Transverse colon (tissue), 4 donors: Measurements from ENCODE around the gene TMEM178B. TPM values are rescaled to one million over a fixed set of nuclear protein-coding genes. Genes with fewer than 3 reads are reported as not detected.

Source experiments
- DNase-seq: peaks from one replicate; pipeline ENCODE4 v3.0.0-alpha.2; 2019
- H3K27ac ChIP-seq, 4 donors: fragments of 200-600 bp; sonication (generic); 2 replicates each; pipeline ENCODE4 v1.5.1; 2016 to 2018; ENCODE audit warnings: inconsistent platforms in 4 of 4
- H3K27me3 ChIP-seq: fragments of 200-600 bp; sonication (generic); 2 replicates; pipeline ENCODE4 v1.5.1; 2017; ENCODE audit warnings: inconsistent platforms
- H3K36me3 ChIP-seq, 4 donors: fragments of 200-600 bp; sonication (generic); 2 replicates each; pipeline ENCODE4 v1.5.1; 2017 to 2019; ENCODE audit warnings: inconsistent platforms in 4 of 4
- H3K4me1 ChIP-seq, 4 donors: fragments of 200-600 bp; sonication (generic); 2 replicates each; pipeline ENCODE4 v1.5.1; 2017 to 2020; ENCODE audit warnings: inconsistent platforms in 4 of 4
- H3K4me3 ChIP-seq, 4 donors: fragments of 200-600 bp; sonication (generic); 1 replicate in 1 of 4; 2 replicates in 3 of 4; pipeline versions ENCODE4 v1.5.1 to v1.6.1; 2017 to 2019; ENCODE audit warnings: inconsistent platforms in 4 of 4
- H3K9me3 ChIP-seq, 2 donors: fragments of 200-600 bp; sonication (generic); 2 replicates each; pipeline ENCODE4 v1.5.1; 2017 to 2019; ENCODE audit warnings: inconsistent platforms in 2 of 2
- EP300 ChIP-seq: sonication (generic); formaldehyde crosslinking; IDR thresholded peaks from one replicate; pipeline ENCODE4 v1.6.1; 2017; ENCODE audit warnings: antibody characterized with exemption, low read depth
- POLR2A ChIP-seq: fragments of 450-650 bp; IDR thresholded peaks from one replicate; pipeline ENCODE4 v1.6.1; 2016; ENCODE audit warnings: antibody characterized with exemption, mild to moderate bottlenecking, moderate library complexity
- POLR2AphosphoS5 ChIP-seq, 3 donors: sonication (generic); formaldehyde crosslinking; IDR thresholded peaks; one replicate each; pipeline ENCODE4 v1.6.1; 2016; ENCODE audit warnings: antibody characterized with exemption in 3 of 3
- WGBS, 2 donors: methylation state at CpG; one replicate each; pipeline ENCODE4 v1.1.5; 2018; ENCODE audit warnings: low coverage in 1 of 2; 5-methylcytosine and 5-hydroxymethylcytosine counted together
- in situ Hi-C, 4 donors: fragments of 200-750 bp; cut with MboI; loops; one replicate each; pipeline versions ENCODE4 v1.15.0 to v1.15.1; 2017; ENCODE audit warnings: low sequenced_read_pairs in 3 of 4, low pct_ligation_motif_present in 1 of 4, low pct_unique_long_range_greater_than_20kb in 1 of 4
- intact Hi-C: fragments of 100-400 bp; cut with DNase I; formaldehyde crosslinking; loops from one replicate; pipeline ENCODE4 v1.15.1; 2023; ENCODE audit warnings: low total_unique reads
- total RNA-seq, 4 donors: library from RNA; depleted of rRNA; stranded (reverse); fragments of >200 nt; gene quantifications; one replicate each; pipeline ENCODE4 v1.1.0, GENCODE V29; 2016
- TF ChIP-seq, protein P1 (sequence below), 5 experiments: fragments of 200-600 bp in 3 of 5; fragments of 450-650 bp in 2 of 5; sonication (generic) in 3 of 5; IDR thresholded peaks; 1 replicate in 2 of 5; 2 replicates in 3 of 5; pipeline ENCODE4 v1.5.1; 2016 to 2017; ENCODE audit warnings: antibody characterized with exemption in 5 of 5, inconsistent platforms in 3 of 5, mild to moderate bottlenecking in 2 of 5, moderate library complexity in 1 of 5

TMEM178B gene
- total RNA-seq, 4 donors from 2014 or later = 0.32 to 0.82 (median 0.39) TPM

DNA sequence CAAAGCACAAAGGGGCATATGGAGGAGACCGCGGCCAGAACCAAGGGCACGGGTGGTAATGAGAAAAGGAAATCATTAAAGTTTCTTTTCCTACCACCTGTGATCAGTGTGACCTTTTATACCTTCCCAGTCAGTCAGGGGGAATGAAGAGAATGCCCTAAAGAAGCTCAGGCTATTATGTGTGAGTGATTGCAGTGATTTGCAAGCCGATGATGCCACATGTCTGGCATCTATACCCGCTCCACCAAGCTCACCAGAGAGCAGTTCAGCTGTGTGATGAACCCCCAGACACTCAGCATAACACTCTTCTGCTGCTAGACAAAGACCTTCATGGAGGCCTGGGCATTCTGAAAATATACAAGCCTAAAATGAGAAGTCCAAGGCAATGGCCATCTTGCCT lies 371.1 kb downstream of the TMEM178B start:
- in situ Hi-C loops = no loop called here
- H3K27ac ChIP-seq = no peak overlapping the region
- 91% methylated on average over 5 of the region's 5 CpGs; no CpG with 5 or more reads in 1 of the 2 donors for WGBS, 2 donors
- no peaks in the 10 kb centered on the region for H3K36me3 ChIP-seq
- H3K9me3 ChIP-seq = no peaks in the 10 kb centered on the region
- H3K4me1 ChIP-seq = no peaks in the 10 kb centered on the region
- intact Hi-C loops = loop anchor here (5.0 kb wide), 1 partner anchor 1453 kb away; no protein-coding TSS in a partner anchor
- no peaks in the 10 kb centered on the region for H3K27me3 ChIP-seq
- no peak overlapping the region for H3K4me3 ChIP-seq
- TF ChIP-seq POLR2AphosphoS5 (IDR thresholded peaks at IDR 0.05) = no peak
- TF ChIP-seq EP300 = no peak
- no peak for TF ChIP-seq POLR2A
- TF ChIP-seq, protein P1, sequence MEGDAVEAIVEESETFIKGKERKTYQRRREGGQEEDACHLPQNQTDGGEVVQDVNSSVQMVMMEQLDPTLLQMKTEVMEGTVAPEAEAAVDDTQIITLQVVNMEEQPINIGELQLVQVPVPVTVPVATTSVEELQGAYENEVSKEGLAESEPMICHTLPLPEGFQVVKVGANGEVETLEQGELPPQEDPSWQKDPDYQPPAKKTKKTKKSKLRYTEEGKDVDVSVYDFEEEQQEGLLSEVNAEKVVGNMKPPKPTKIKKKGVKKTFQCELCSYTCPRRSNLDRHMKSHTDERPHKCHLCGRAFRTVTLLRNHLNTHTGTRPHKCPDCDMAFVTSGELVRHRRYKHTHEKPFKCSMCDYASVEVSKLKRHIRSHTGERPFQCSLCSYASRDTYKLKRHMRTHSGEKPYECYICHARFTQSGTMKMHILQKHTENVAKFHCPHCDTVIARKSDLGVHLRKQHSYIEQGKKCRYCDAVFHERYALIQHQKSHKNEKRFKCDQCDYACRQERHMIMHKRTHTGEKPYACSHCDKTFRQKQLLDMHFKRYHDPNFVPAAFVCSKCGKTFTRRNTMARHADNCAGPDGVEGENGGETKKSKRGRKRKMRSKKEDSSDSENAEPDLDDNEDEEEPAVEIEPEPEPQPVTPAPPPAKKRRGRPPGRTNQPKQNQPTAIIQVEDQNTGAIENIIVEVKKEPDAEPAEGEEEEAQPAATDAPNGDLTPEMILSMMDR (IDR thresholded peaks at IDR 0.05) = no peak
- no peak for DNase-seq

DNA sequence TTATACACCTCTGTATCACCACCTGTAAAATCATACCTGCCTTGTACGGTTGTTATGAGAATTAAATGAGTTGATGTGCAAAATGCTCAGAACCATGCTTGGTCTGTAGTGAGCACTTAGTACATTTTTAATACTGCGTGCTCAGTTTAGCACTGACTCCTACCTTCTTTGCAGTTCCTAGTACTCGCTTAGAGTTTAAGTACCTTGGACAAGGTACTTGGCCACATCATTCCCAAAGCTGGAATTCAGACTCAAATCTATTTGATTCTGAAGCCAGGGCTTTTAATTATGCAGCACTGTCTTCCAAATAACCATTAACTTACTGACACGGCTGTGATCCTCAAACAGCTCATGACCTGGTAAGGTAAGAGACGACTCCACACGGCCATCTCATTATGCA lies 377.4 kb downstream of the TMEM178B start:
- no peaks in the 10 kb centered on the region for H3K4me1 ChIP-seq
- no peaks in the 10 kb centered on the region for H3K36me3 ChIP-seq
- in situ Hi-C loops (no loop called here), intact Hi-C loops (no loop called here)
- 88 to 94% methylated on average over 5 to 6 of the region's 6 CpGs for WGBS, 2 donors
- no peaks in the 10 kb centered on the region for H3K9me3 ChIP-seq
- TF ChIP-seq EP300 (no peak), POLR2A (no peak), POLR2AphosphoS5 (IDR thresholded peaks at IDR 0.05) (no peak)
- TF ChIP-seq, protein P1 (IDR thresholded peaks at IDR 0.05) = no peak
- no peaks in the 10 kb centered on the region for H3K27me3 ChIP-seq
- H3K4me3 ChIP-seq = no peak overlapping the region
- DNase-seq = no peak
- H3K27ac ChIP-seq = no peak overlapping the region

DNA sequence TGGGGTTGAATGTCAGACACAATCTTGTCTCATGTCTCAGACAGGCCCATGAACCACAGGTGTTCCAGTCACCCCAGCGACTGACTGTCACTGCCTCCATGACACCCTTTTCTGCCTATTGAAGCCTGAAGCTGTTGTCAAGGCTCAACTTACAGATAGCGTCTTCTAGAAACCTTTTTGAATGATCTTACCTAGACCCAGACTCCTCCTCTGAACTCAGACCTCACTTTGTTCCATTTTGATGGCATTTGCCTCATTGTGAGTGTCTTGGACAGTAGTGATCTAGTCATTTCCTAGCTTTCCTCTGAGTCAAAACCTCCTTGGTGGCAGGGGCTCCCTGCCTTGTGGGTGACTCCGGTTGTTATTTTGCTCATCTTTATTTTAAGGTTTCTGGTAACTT lies 379.0 kb downstream of the TMEM178B start:
- no peaks in the 10 kb centered on the region for H3K9me3 ChIP-seq
- H3K27ac ChIP-seq = no peak overlapping the region
- intact Hi-C loops (no loop called here), in situ Hi-C loops (no loop called here)
- no peak overlapping the region for H3K4me3 ChIP-seq
- no peaks in the 10 kb centered on the region for H3K4me1 ChIP-seq
- WGBS, 2 donors = 81% methylated on average over 3 of the region's 3 CpGs; no CpG with 5 or more reads in 1 of the 2 donors
- no peak for DNase-seq
- no peaks in the 10 kb centered on the region for H3K27me3 ChIP-seq
- no peak for TF ChIP-seq POLR2A
- TF ChIP-seq EP300 = no peak
- no peak for TF ChIP-seq POLR2AphosphoS5 (IDR thresholded peaks at IDR 0.05)
- TF ChIP-seq, protein P1 (IDR thresholded peaks at IDR 0.05) = no peak
- no peaks in the 10 kb centered on the region for H3K36me3 ChIP-seq

DNA sequence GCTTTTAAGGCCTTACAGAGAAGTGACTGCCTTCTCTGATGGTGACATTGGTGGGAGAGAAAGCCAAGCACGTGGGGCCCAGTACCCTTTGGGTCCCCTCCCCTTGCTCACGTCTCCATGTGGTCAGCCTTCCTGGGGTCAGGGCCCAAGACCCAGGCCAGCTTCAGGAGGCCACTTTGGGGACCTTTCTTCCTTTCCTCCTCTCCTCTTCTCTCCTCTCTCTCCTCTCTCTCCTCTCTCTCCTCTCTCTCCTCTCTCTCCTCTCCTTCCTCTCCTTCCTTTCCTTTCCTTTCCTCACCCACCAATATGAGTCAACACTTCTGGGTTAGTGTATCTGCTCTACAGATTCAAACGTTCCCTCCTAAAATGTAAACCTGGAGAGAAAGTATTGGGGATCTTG lies 380.5 kb downstream of the TMEM178B start:
- no peaks in the 10 kb centered on the region for H3K9me3 ChIP-seq
- no peaks in the 10 kb centered on the region for H3K27me3 ChIP-seq
- intact Hi-C loops (no loop called here), in situ Hi-C loops (no loop called here)
- no peak overlapping the region for H3K4me3 ChIP-seq
- H3K36me3 ChIP-seq = no peaks in the 10 kb centered on the region
- WGBS, 2 donors = 67 to 69% methylated on average over 1 to 3 of the region's 3 CpGs
- DNase-seq = no peak
- TF ChIP-seq POLR2A = no peak
- TF ChIP-seq POLR2AphosphoS5 (IDR thresholded peaks at IDR 0.05) = no peak
- TF ChIP-seq, protein P1 (IDR thresholded peaks at IDR 0.05) = no peak
- H3K4me1 ChIP-seq = no peaks in the 10 kb centered on the region
- no peak overlapping the region for H3K27ac ChIP-seq
